Measurements from ENCODE around the gene PPP1R3F.

The PPP1R3F gene

DNA sequence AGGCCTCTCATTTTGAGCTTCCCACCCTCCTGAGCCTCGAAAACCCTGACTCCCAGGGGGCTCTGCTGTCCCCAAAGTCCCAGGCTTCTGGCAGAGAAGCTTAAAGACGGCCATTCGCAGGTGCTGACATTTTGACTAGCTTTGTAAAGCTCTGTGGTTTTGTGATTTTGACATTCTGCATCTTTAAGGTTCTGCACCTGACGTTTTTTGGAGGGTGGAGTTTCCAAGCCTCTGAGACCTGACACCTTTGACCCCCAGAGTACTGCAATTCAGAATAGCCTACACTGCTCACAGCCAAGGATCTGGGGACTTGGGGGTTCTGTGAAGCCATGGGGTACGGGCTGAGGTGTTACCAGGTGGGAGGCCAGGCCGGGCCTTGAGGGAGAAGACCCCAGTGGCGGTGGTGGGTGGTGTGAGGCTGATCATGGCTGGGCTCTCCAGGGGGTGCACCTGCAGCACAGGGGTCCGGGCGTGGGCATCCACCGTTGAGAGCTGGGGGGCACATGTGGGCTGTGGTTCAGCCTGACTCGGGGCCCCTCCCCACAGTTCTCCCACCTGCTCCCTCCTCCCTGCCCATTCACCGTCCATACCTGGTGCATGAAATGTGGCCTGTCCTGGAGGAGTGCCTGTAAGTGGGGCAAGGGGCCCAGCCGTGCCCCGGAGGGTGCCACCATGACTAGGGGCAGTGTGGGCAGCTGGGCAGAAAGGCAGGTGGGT lies 12.4 kb upstream of the PPP1R3F start:
- CTCF ChIA-PET = interaction anchor here (1.6 kb wide), 1 partner anchor 65 kb away, joined by 4 read pairs; no protein-coding TSS in a partner anchor
- peaks cover 24% of the 10 kb centered on the region for H3K4me1 Mint-ChIP-seq
- H3K9me3 Mint-ChIP-seq = no peaks in the 10 kb centered on the region
- peak overlapping the region; percentile 17 for H3K27ac Mint-ChIP-seq
- no peak for DNase-seq
- H3K27me3 Mint-ChIP-seq = no peaks in the 10 kb centered on the region
- peaks cover 3% of the 10 kb centered on the region for H3K36me3 Mint-ChIP-seq
- no peak overlapping the region for H3K4me3 Mint-ChIP-seq

DNA sequence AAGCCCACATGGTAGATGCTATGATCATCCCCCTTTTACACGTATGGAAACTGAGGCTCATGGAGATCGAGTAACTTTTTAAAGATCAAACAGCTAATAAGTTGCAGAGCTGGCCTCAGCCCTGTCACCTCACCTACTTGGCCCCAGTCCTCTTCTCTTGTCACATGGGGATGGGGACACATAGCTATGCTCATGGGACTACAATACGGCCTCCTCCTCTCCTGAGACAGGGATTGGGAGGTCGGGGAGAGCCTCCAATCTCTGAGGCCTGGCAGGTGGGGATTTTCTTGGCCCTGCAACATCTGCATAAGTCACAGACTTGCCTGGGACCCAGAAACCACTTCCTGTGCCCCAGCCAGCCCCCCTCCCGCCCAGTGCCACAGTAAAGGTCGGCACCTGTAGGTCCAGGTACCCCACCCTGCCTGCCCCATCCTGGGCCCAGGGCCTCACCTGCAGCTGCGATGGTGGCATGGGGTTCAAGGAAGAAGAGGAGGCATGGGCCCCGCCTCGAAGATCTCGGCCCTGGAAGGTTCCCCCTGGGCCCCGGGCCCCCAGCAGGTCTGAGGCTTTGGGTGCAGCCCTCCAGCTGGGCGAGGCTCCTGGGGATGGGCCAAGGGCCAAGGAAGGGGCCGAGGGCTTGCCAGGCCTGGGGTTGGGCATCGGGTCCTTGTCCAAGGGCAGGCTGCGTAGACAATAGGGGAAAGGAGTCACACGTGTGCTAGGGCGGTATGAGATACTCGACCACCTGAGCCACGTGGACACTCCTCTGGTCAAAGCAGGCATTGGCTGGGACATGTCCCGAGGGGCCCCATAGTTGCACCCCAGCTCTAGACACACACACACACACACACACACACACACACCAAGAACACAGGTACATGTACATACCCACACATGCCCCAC lies 11.5 kb upstream of the PPP1R3F start:
- peak overlapping the region; percentile 49 for H3K27ac Mint-ChIP-seq
- H3K27me3 Mint-ChIP-seq = no peaks in the 10 kb centered on the region
- peak; percentile 49 for DNase-seq
- no peak overlapping the region for H3K4me3 Mint-ChIP-seq
- H3K9me3 Mint-ChIP-seq = no peaks in the 10 kb centered on the region
- peaks cover 3% of the 10 kb centered on the region for H3K36me3 Mint-ChIP-seq
- H3K4me1 Mint-ChIP-seq = peaks cover 24% of the 10 kb centered on the region
- CTCF ChIA-PET = interaction anchor here (1.2 to 1.6 kb wide), 2 partner anchors 10 to 66 kb away, joined by 4 read pairs; no protein-coding TSS in a partner anchor

DNA sequence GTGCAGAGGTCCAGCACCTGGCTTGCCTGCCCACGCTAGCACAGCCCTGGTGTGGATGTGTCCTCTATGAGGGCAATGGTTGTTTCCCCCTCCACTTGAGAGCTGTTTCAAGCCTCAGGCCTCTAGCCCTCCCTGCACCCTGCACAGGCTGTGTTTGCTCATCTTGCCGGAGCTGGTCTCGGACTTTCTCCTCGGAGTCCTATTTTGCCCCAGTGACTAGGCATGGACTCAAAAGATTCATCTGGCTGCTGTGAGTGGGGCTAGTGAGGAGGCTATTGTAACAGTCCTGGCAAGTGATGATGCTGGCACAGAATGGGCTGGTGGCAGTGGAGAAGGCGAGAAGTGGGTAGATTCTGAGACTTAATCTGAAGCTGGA lies 10.9 kb upstream of the PPP1R3F start:
- peak overlapping the region; percentile 22 for H3K27ac Mint-ChIP-seq
- CTCF ChIA-PET = interaction anchor here (1.2 kb wide), 1 partner anchor 9 kb away, joined by 4 read pairs; no protein-coding TSS in a partner anchor
- H3K36me3 Mint-ChIP-seq = peaks cover 3% of the 10 kb centered on the region
- no peaks in the 10 kb centered on the region for H3K27me3 Mint-ChIP-seq
- H3K9me3 Mint-ChIP-seq = no peaks in the 10 kb centered on the region
- peaks cover 24% of the 10 kb centered on the region for H3K4me1 Mint-ChIP-seq
- no peak overlapping the region for H3K4me3 Mint-ChIP-seq
- DNase-seq = no peak

DNA sequence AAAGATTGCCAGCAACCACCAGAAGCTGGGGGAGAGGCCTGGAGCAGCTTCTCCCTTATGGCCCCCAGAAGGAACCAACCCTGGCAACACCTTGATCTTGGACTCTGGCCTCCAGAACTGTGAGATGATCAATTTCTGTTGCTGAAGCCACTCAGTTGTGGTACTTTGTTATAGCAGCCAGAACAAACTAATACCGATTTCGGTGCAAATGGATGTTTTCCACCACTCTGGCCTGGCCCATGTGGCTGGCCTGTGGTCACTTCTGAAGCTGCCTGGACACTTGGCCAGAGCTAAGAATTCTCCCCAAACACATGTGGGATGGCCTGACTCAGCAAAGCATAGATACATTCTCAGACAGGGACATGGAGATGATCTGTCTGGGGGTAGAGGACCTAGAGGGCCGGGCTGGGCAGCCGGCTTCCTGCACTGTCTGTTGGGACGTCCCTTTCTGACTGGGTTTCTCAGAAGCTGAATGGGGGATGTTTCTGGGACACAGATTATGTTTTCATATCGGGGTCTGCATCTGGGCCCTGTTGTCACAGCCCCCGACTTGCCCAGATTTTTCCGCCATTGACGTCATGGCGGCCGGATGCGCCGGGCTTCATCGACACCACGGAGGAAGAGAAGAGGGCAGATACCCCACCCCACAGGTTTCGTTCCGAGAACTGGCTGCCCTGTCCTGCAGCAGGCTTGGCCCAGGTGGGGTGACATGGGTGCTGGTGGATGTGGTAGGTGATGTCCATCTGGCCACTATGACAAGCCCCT lies 9.2 kb upstream of the PPP1R3F start:
- Mint-ChIP-seq H3K4me3 (no peak overlapping the region), H3K36me3 (peaks cover 3% of the 10 kb centered on the region), H3K4me1 (peaks cover 31% of the 10 kb centered on the region), H3K9me3 (no peaks in the 10 kb centered on the region), H3K27me3 (no peaks in the 10 kb centered on the region), H3K27ac (no peak overlapping the region)
- CTCF ChIA-PET = no interaction called here
- no peak for DNase-seq

DNA sequence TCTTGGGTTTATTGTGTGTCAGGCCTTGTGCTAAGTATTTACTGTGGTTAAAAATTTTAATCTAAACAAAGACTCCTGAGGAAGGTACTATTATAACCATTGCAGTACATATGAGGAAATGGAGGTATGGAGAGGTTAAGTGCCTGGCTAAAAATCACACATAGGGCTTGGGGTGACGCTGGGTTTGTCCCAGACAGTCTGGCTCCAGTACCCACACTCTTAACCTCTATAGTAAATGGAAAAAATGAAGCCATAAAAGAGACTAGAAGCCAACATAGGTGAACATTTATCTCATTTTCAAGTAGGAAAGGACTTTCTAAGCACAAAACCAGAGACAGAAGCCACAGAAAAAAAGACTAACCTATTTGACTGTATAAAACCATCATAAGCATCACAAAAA lies 7.0 kb upstream of the PPP1R3F start:
- Mint-ChIP-seq H3K36me3 (peaks cover 3% of the 10 kb centered on the region), H3K4me3 (peak overlapping the region; percentile 46), H3K9me3 (no peaks in the 10 kb centered on the region), H3K27ac (no peak overlapping the region), H3K27me3 (no peaks in the 10 kb centered on the region), H3K4me1 (peaks cover 25% of the 10 kb centered on the region)
- no peak for DNase-seq
- CTCF ChIA-PET = no interaction called here

DNA sequence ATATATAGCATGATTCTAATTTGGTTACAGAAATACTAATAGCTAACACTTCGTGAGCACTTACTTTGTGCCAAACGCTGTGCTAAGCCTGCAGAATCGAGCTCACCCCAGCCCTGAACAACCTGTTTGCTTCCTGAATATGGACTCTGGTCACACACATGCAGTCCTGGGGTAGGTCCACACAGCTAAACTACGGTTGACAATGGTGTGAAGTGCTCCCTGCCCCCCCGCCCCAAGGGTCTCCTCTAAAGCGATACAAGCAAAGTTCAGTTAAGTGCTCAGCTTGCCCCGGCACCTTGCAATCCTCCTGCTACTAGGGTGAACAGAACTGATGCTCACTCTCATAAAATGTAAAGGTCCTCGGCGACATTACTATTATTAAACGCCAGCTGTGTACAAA lies 6.0 kb upstream of the PPP1R3F start:
- H3K4me3 Mint-ChIP-seq = peak overlapping the region; percentile 64
- H3K27me3 Mint-ChIP-seq = no peaks in the 10 kb centered on the region
- peaks cover 27% of the 10 kb centered on the region for H3K4me1 Mint-ChIP-seq
- peaks cover 3% of the 10 kb centered on the region for H3K36me3 Mint-ChIP-seq
- no peak overlapping the region for H3K27ac Mint-ChIP-seq
- CTCF ChIA-PET = interaction anchor here (0.9 kb wide), 1 partner anchor 9 kb away, joined by 4 read pairs; no protein-coding TSS in a partner anchor
- DNase-seq = no peak
- H3K9me3 Mint-ChIP-seq = no peaks in the 10 kb centered on the region

DNA sequence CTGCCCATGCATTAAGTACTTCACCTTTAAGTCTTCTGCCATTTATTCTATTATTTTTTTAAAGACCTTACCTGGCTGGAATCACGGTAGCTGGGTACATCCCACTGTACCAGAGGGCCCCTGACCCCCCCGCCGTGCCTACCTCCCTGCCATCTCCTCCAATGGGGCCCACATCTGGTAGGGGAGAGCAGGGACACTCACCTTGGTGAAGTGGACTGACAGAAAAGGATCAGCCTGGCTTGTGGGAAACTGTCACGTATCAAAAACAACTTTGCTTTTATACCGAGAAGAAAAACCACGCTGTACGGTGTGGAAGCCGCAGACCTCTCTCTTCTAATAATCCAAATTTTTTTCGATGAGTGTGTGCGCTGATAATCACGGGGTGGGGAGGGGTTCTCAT lies 5.1 kb upstream of the PPP1R3F start, which contains the start of gene FOXP3:
Gene FOXP3, minus strand, starts transcription at position 251 of the 400 bp plus-strand sequence. CDS start 6,205 bp downstream, outside the sequence.
- Mint-ChIP-seq H3K4me1 (peaks cover 23% of the 10 kb centered on the region), H3K27me3 (no peaks in the 10 kb centered on the region), H3K36me3 (no peaks in the 10 kb centered on the region), H3K9me3 (no peaks in the 10 kb centered on the region), H3K4me3 (peak within 1 kb of the TSS; percentile 64), H3K27ac (peak within 1 kb of the TSS; percentile 81)
- no peak for DNase-seq
- CTCF ChIA-PET = interaction anchor here (0.9 kb wide), 1 partner anchor 9 kb away, joined by 4 read pairs; no protein-coding TSS in a partner anchor

DNA sequence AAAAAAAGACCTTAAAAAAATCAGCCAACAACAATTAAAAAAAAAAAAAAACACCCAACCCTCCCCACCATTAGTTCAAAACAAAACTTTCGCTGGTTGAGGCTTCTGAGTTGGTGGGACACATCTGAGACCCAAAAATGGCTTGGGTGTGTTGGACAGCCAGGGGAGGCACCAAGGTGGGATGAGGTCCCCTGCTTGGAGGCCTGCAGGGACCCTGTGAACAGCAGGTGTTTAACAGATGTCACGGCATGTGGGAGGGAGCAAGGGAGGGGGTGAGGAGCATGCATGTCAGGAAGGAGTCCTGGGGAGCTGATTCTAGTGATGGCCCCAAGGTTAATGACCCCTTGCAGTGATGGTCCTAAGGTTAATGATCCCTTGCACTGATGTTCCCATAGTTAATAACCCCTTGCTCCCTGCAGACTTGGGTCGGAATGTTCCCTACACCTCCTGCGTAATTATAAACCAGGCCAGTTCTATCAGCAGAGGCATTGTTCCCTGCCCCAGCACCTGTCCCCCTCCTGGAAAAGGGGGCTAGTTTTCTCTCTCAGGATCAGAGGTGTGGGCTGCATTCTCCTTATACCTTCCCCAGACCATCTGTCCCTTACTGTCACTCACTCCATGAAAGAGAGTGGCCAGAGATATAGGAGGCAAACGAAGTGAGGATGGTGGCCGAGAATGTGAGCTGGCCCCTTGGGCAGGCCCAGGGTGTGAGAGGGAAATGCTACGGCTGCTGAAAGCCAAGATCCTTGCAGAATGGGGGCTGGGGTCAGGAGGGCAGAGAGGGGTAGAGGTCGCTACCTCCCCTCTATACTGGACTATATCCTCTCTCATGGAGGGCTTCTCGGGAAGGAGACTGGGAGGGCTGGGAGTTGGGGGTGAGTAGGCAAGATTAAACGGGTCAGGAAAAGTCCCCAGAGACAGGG lies 2.8 kb upstream of the PPP1R3F start:
- peaks cover 34% of the 10 kb centered on the region for H3K4me1 Mint-ChIP-seq
- H3K9me3 Mint-ChIP-seq = no peaks in the 10 kb centered on the region
- H3K36me3 Mint-ChIP-seq = peaks cover 9% of the 10 kb centered on the region
- CTCF ChIA-PET = no interaction called here
- no peaks in the 10 kb centered on the region for H3K27me3 Mint-ChIP-seq
- H3K27ac Mint-ChIP-seq = no peak overlapping the region
- DNase-seq = no peak
- peak overlapping the region; percentile 89 for H3K4me3 Mint-ChIP-seq

DNA sequence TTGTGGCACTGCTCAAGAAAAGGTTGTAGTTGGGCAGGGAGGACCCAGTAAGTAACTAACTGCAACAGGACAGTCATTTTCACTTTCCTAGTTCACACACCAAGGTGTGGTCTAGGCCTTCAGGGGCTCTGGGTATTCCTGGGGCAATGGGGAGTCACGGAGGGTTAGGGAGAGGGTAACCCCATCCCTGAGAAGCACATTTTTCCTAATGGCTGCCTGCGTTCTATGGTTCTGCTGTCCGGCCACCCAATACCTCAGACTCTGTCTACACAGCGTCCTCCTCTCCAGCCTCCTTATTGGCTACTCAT lies 937 bp upstream of the PPP1R3F start:
- CTCF ChIA-PET = interaction anchor here (1.1 to 1.4 kb wide), 2 partner anchors 10 to 76 kb away, joined by 4 to 5 read pairs; no protein-coding TSS in a partner anchor
- Mint-ChIP-seq H3K4me1 (peaks cover 50% of the 10 kb centered on the region), H3K36me3 (peaks cover 10% of the 10 kb centered on the region), H3K27ac (peak overlapping the region; percentile 96), H3K27me3 (no peaks in the 10 kb centered on the region), H3K4me3 (peak overlapping the region; percentile 89), H3K9me3 (no peaks in the 10 kb centered on the region)
- no peak for DNase-seq

DNA sequence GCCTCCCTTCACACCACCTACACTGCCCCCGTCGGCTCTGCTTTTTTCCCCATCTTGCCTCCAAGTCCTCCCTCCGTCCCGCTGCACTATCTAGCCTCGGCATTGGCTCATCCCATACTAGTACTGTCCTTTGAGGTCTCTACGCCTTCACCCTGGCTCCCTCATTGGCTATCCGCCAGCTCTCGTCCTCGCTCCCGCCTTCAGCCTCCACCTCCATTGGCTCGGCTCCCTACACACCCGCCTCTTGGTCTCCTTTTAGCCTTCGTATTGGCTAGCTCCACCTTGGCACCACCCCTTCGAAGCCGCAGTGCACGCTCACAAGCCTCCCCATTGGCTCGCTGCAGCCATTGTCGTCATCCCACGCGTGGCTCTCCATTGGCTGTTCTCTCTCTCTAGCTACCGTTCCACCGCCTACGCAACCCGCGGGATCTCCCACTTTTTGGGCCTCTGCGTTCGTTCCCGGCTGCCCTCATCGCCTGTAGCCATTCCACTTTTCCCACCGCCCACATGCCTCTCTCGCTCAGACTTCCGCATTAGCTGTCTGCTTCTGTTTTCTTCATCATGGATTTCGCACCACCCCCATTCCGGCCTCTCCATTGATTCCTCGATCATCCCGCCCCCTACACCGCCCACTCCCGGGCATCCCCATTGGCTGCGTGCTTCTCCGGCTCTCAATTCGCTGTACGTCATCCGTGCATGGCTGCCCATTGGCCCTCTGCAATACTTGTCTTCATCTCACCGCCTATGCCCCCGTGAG lies 405 bp upstream of the PPP1R3F start:
- CTCF ChIA-PET = interaction anchor here (1.4 kb wide), 1 partner anchor 77 kb away, joined by 5 read pairs; no protein-coding TSS in a partner anchor
- Mint-ChIP-seq H3K36me3 (peaks cover 10% of the 10 kb centered on the region), H3K27ac (peak overlapping the region; percentile 96), H3K27me3 (no peaks in the 10 kb centered on the region), H3K4me1 (peaks cover 51% of the 10 kb centered on the region), H3K9me3 (no peaks in the 10 kb centered on the region), H3K4me3 (peak overlapping the region; percentile 89)
- peak; percentile 96 for DNase-seq

DNA sequence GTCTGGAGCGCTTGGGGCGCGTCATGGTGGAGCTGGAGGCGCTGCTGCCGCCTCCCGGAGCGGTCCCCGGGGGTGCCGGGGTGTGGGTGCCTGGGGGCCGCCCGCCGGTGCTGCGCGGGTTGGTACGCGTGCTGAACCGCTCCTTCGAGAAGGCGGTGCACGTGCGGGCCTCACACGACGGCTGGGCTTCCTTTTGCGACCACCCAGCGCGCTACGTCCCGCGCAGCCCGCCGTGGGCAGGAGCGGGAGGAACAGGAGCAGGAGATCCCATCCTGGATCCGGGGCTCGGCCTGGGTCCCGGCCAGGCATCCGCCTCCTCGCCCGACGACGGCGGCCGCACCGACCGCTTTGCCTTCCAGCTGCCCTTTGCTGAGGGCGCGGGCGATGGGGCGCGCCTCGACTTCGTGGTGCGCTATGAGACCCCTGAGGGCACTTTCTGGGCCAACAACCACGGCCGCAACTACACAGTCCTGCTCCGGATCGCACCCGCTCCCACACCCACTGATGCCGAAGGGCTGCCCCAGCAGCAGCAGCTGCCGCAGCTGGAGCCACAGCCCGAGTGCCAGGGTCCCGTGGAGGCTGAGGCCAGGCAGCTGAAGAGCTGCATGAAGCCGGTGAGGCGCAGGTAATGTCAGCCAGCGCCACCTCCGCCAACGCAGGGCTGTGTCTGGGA lies 792 bp downstream of the PPP1R3F start:
- CTCF ChIA-PET = interaction anchor here (1.4 kb wide), 1 partner anchor 78 kb away, joined by 5 read pairs; no protein-coding TSS in a partner anchor
- no peak for DNase-seq
- Mint-ChIP-seq H3K27ac (peak overlapping the region; percentile 95), H3K27me3 (no peaks in the 10 kb centered on the region), H3K9me3 (no peaks in the 10 kb centered on the region), H3K4me3 (peak overlapping the region; percentile 78), H3K36me3 (peaks cover 22% of the 10 kb centered on the region), H3K4me1 (peaks cover 59% of the 10 kb centered on the region)

DNA sequence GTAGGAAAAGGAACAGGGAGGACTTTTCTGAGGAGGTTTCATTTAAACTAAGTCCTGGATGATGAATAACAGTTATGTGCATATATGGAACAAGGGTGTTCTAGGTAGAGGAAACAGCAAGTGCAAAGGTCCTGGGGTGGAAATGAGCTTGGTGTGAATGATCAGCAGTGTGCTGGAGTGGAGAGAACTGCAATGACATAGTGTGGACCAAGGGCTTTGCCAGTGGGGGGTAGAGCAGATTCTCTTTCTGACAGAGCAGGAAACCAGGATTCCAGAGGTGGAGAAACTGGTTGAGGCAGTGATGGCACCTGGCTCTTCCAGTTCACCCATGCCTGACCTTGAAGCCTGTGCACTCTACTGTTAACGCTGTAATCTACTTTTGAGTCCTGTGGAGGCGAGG lies 1.7 kb downstream of the PPP1R3F start:
- H3K9me3 Mint-ChIP-seq = no peaks in the 10 kb centered on the region
- H3K36me3 Mint-ChIP-seq = peaks cover 28% of the 10 kb centered on the region
- peaks cover 69% of the 10 kb centered on the region for H3K4me1 Mint-ChIP-seq
- H3K27ac Mint-ChIP-seq = peak overlapping the region; percentile 95
- CTCF ChIA-PET = no interaction called here
- H3K27me3 Mint-ChIP-seq = no peaks in the 10 kb centered on the region
- DNase-seq = no peak
- H3K4me3 Mint-ChIP-seq = peak overlapping the region; percentile 78

Data from activated naive CD4-positive, alpha-beta T cell treated with anti-CD3 and anti-CD28 coated beads, Interleukin-2, amount 10 ng/mL, durations not matched to agents 7 days and 5 days (primary cell).